Activated naive CD8-positive, alpha-beta T cell (primary cell): Measurements from ENCODE around the gene SLCO2A1.

Source experiments
- H3K27ac Mint-ChIP-seq: one replicate; pipeline ENCODE4 v1.8.0; 2021; ENCODE audit warnings: mixed read lengths
- H3K27me3 Mint-ChIP-seq: one replicate; pipeline ENCODE4 v1.8.0; 2021; ENCODE audit warnings: mixed read lengths
- H3K36me3 Mint-ChIP-seq: one replicate; pipeline ENCODE4 v1.8.0; 2021; ENCODE audit warnings: mixed read lengths
- H3K4me1 Mint-ChIP-seq: one replicate; pipeline ENCODE4 v1.8.0; 2021; ENCODE audit warnings: low read depth, mixed read lengths
- H3K4me3 Mint-ChIP-seq: one replicate; pipeline ENCODE4 v1.8.0; 2021; ENCODE audit warnings: mild to moderate bottlenecking, mixed read lengths
- H3K9me3 Mint-ChIP-seq: one replicate; pipeline ENCODE4 v1.8.0; 2021; ENCODE audit warnings: low read depth, mixed read lengths

SLCO2A1 gene

DNA sequence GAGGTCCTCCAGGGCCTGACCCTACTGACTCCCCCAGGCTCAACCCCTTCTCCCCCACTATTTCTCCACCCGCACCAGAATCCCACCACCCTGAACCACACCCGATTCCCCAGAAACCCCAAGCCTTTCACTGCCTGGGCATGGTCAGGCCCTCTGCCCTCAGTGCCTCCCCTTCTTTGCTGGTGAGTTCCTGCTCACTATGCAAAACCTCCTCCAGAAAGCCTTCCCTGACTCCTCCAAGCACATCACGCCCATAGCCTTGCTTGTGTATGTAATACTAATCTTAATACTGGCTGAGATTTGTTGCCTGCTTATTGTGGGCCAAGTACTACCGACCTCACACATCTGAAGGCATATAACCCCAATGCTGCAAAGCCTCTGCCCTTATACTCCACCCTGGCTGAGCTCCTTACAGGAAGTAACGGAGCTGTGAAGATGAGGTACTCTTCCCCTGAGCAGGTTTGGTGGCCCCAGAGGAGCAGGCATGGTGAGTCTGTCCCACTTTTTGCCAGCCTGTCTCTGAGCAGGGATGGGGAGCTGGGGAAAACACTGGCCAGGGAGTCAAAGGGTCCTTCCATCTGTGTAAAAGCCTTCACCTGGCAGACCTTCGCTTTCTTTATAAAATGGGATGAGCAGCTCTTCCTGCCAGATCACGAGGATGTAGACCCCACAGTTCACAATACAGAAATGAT lies 143.5 kb downstream of the SLCO2A1 start:
- Mint-ChIP-seq H3K9me3 (no peaks in the 10 kb centered on the region), H3K27me3 (peaks cover 2% of the 10 kb centered on the region), H3K27ac (no peak overlapping the region), H3K36me3 (no peaks in the 10 kb centered on the region), H3K4me3 (no peak overlapping the region), H3K4me1 (peaks cover 10% of the 10 kb centered on the region)

DNA sequence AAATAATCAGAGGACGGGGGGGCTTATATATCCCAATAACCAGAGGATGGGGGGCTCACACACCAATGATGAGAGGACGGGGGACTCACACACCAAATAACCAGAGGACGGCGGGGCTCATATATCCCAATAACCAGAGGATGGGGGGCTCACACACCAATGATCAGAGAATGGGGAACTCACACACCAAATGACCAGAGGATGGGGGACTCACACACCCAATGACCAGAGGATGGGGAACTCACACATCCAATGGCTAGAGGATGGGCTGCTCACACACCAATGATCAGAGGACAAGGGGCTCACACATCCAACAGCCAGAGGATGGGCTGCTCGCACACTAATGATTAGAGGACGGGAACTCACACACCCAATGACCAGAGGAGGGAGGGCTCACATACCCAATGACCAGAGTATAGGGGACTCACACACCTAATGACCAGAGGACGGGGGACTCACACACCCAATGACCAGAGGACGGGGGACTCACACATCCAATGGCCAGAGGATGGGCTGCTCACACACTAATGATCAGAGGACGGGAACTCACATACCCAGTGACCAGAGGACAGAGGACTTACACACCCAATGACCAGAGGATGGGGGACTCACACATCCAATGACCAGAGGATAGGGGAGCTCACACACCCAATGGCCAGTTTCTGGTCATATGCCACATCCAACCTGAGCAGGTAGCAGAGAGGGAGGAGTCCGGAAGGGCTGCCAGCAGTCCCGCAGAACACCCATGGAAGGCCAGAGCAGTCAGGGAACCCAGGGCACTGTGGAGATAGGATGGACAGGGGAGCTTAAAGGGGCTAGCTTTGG lies 144.6 kb downstream of the SLCO2A1 start:
- H3K9me3 Mint-ChIP-seq, result no peaks in the 10 kb centered on the region
- peaks cover under 1% of the 10 kb centered on the region for H3K36me3 Mint-ChIP-seq
- no peak overlapping the region for H3K4me3 Mint-ChIP-seq
- H3K27me3 Mint-ChIP-seq, result no peaks in the 10 kb centered on the region
- peaks cover 10% of the 10 kb centered on the region for H3K4me1 Mint-ChIP-seq
- no peak overlapping the region for H3K27ac Mint-ChIP-seq

DNA sequence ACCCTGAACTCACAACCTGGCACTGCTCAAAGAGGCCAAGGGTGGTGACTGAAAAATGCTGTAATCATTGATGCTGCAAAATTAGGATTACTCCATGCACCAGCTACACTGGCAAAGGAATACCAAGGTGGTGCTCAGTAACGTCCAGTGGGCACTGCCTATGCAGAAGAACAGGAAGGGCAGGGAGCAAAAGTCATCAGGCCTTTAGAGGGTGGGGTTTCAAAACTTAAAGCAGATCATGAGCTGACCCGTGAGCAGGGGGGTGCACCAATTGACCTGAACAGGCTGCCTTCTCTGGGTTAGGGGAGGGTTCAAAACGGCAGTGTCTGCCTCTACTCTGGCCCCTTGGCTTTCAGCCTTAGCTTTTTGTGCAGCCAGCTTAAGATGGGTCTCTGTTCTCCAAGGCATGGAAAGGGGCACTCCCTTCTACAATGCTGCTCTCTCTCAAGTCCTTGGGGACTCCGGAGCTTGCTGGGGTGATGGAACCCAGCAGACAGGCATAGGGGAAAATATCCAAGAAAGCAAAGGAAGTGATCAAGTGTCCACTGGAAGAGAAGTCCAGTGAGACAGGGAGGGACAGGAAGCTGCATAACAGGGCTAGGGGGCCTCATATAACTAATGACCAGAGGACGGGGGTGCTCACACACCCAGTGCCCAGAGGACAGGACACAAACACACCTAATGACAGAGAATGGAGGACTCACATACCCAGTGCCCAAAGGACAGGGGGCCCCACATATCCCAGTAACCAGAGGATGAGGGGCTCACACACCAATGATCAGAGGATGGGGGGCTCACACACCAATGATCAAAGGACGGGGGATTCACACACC lies 145.5 kb downstream of the SLCO2A1 start:
- Mint-ChIP-seq H3K27me3 (no peaks in the 10 kb centered on the region), H3K36me3 (peaks cover 4% of the 10 kb centered on the region), H3K4me3 (no peak overlapping the region), H3K9me3 (no peaks in the 10 kb centered on the region), H3K4me1 (peaks cover 10% of the 10 kb centered on the region), H3K27ac (no peak overlapping the region)

DNA sequence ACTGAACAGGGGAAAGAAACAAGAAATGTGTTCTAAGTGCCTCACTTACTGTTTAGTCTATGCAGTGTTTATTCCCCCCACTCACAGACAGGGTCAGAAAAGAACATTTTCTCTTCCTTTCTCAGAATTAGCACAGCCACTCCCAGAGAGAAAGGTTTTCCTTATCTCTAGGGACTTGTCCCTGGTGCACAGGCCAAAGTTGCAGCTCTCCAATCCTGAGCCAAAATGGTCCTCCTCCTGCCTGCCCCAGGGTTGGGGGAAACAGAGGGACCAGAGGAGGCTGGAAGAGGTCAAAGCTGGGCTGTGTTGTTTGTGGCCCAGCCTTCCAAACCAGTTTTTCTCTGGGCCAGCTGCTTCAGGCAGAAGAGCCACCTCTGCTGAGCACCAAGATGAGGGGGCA lies 146.1 kb downstream of the SLCO2A1 start:
- no peak overlapping the region for H3K4me3 Mint-ChIP-seq
- H3K9me3 Mint-ChIP-seq, result peaks cover 3% of the 10 kb centered on the region
- peaks cover 4% of the 10 kb centered on the region for H3K36me3 Mint-ChIP-seq
- H3K27ac Mint-ChIP-seq, result no peak overlapping the region
- no peaks in the 10 kb centered on the region for H3K27me3 Mint-ChIP-seq
- H3K4me1 Mint-ChIP-seq, result peaks cover 10% of the 10 kb centered on the region

DNA sequence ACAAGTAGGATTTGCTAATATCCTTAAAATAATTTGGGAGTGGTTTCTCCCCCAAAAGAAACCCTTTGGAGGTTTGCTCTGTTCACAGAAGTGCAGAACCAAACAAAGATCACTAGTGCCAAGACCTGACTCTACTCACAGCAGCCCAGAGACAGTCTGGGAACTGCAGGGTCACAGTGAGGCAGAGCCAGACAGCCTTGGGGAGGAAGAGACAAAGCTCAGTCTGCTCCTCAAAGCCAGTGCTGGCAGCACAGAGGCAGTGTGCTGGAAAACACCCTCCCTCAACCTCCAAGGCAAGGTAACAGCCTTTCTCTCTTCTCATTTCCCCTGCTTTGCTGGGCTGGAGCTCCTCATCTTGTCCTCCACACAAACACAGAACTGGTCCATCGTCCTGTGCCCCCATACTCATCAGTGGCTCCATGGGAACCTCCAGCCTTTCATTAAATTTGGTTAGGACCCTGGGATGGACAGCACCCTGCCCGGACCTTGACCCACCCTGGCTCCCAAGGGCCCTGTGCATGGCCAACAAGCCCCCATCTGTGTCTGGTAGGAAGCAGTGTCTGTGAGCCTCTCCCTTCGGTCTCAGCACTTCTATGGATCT lies 146.6 kb downstream of the SLCO2A1 start:
- Mint-ChIP-seq H3K27ac (no peak overlapping the region), H3K9me3 (peaks cover 8% of the 10 kb centered on the region), H3K27me3 (no peaks in the 10 kb centered on the region), H3K4me3 (no peak overlapping the region), H3K36me3 (peaks cover 6% of the 10 kb centered on the region), H3K4me1 (peaks cover 10% of the 10 kb centered on the region)

DNA sequence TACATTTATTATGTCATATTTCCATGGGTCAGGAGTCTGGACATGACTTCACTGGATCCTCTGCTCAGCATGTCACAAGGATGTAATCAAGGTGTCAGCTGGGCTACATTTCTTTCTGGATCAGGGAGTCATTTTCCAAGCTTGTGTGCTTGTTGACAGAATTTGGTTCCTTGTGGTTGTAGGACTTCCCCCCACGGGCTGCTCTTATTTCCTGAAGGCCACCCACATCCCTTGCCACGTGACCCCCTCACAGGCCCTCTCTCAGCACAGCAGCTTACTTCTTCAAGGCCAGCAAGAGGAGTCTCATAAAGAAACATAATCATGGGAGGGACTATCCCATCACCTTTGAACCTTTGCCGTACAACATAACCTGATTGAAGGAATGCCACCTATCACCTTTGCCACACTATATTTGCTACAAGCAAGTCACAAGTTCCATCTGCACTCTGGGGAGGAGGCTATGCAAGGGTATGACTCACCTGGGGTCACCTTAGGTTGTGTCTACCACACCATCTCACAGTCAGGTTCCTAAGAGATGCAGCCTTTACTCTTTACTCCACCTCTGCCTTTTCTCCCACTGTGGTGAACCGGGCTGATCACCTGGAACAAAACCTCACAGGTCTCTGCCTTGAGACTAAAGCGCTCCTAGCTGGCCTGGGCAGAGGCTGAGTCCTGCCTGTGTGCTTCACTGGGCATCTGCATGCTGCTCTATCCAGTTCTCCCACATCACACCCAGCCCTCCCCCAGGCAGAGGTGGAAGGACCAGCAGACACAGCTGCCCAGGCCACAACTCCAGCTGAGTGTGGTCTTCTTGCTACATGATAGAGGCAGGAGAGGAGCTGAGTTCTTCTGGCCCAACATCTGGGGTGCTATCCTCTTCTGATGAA lies 147.5 kb downstream of the SLCO2A1 start:
- H3K4me1 Mint-ChIP-seq, result peaks cover 10% of the 10 kb centered on the region
- H3K4me3 Mint-ChIP-seq, result no peak overlapping the region
- peaks cover 12% of the 10 kb centered on the region for H3K9me3 Mint-ChIP-seq
- H3K36me3 Mint-ChIP-seq, result peaks cover 6% of the 10 kb centered on the region
- H3K27ac Mint-ChIP-seq, result peak overlapping the region; percentile 23
- H3K27me3 Mint-ChIP-seq, result no peaks in the 10 kb centered on the region

DNA sequence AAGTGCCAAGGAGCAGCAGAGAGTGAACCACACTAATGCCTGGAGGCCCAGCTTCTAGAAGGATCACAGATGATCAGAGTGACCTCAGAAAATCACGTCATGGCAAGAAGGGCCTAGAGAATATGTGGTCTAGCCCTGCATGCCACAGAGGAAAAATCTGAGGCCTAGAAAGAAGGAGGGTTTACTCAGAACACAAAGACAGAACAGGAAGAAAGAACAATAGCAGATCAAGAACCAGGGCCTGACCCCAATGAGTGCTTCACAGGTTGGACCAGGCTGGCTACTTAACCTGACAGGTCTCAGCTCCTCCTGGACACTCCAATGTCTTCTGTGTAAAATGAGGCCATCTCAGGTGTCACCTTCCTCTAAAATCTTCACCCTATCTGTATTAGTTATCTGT lies 148.2 kb downstream of the SLCO2A1 start:
- H3K36me3 Mint-ChIP-seq, result peaks cover 6% of the 10 kb centered on the region
- H3K4me3 Mint-ChIP-seq, result no peak overlapping the region
- no peaks in the 10 kb centered on the region for H3K27me3 Mint-ChIP-seq
- peaks cover 10% of the 10 kb centered on the region for H3K4me1 Mint-ChIP-seq
- no peak overlapping the region for H3K27ac Mint-ChIP-seq
- peaks cover 12% of the 10 kb centered on the region for H3K9me3 Mint-ChIP-seq

DNA sequence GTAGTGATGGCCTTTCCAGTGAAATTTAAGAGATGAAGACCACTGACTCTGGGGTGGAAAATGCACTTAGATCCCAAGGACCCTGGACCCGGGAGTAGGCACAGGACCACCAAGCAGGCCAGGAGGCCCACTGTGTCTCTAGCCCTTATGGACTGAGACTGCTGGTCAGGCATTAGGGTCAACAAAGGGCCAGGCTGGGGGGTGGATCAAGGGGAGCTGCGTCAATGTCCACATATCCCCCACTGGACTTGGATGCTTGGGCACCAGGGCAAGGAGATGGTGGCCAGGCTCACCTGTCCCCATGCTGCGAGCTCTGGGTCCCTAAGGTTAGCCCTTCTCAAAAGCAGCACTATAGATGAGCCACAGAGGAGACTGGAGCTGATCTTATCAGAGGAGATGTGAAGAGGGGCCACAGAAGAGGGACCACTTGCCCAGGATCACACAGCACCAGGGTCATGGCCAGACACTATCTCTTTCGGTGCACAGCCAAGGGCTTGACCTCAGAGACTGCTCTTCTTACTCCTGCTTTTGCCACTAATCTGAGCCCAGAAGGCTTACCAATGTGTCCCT lies 148.8 kb downstream of the SLCO2A1 start:
- H3K4me3 Mint-ChIP-seq, result no peak overlapping the region
- no peak overlapping the region for H3K27ac Mint-ChIP-seq
- H3K36me3 Mint-ChIP-seq, result peaks cover 6% of the 10 kb centered on the region
- no peaks in the 10 kb centered on the region for H3K27me3 Mint-ChIP-seq
- peaks cover 10% of the 10 kb centered on the region for H3K4me1 Mint-ChIP-seq
- peaks cover 12% of the 10 kb centered on the region for H3K9me3 Mint-ChIP-seq

DNA sequence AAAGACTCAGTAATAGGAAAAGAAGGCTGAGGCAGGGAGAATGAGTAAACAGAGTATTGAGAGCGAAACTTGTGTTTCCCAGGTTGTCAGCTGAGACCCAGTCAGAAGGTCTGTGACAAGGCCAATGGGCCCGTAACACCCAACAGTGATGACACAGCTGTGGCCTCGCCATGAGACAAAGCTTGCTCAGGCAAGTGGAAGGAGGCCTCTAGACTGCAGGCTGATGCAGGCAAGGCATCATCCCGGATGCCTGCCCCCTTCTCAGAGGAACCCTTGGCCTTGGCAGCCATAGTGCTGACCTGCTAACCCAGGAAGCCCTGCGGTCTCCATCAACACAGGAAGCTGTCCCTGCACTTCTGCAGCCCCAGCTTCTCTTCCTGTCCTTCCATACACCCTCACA lies 149.4 kb downstream of the SLCO2A1 start:
- Mint-ChIP-seq H3K4me1 (peaks cover 10% of the 10 kb centered on the region), H3K4me3 (no peak overlapping the region), H3K27ac (no peak overlapping the region), H3K36me3 (peaks cover 6% of the 10 kb centered on the region), H3K27me3 (no peaks in the 10 kb centered on the region), H3K9me3 (peaks cover 12% of the 10 kb centered on the region)

DNA sequence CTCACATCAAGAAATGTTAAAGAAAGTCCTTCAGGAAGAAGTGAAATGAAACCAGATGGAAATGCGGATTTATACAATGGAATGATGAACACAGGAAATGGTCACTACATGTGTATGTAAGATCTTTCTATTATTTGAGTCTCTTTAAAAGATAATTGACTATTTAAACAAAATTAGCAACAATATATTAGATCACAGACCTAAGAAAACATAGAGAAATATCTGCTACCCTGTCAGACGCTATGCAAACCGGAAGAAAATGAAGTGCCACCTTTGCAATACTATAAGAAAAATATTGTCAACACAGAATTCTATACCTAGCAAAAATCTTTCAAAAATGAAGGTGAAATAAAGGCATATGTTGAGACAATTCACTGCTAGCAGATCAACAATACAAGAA lies 151.2 kb downstream of the SLCO2A1 start:
- Mint-ChIP-seq H3K4me1 (peaks cover 10% of the 10 kb centered on the region), H3K36me3 (peaks cover 6% of the 10 kb centered on the region), H3K9me3 (peaks cover 12% of the 10 kb centered on the region), H3K4me3 (no peak overlapping the region), H3K27me3 (no peaks in the 10 kb centered on the region), H3K27ac (no peak overlapping the region)
